ENCODE measurements around the gene ATXN1L. TPM values are rescaled to one million over a fixed set of nuclear protein-coding genes. Genes with fewer than 3 reads are reported as not detected.

ATXN1L gene
- total and polyA plus RNA-seq, 10 donors: 3.1 to 37.5 (median 28.0) TPM

DNA sequence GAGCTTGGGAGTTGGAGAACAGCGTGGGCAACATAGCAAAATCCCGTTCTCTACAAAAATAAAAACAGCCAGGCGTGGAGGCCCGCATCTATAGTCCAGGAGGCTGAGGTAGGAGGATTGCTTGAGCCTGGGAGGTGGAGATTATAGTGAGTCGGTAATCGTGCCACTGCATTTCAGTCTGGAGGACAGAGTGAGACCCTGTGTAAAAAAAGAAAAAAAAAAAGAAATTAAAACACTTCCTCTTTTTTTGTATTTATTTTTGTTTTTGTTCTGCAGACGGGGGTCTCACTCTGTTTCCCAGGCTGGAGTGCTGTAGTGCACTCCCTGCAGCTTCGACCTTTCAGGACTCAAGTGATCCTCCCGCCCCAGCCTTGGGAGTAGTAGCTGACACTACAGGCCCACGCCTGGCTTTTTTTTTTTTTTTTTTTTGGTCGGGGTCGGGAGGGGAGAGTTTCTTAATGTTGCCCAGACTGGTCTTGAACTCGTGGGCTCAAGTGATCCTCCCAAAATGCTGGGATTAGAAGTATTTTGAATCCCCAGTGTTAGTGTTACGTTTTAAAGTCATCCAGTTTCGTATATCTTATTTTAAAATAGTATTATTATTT is 51.1 kb downstream of the ATXN1L start:
- no peak for DNase-seq
- 31 to 40% (median 34%) methylated on average over 15 of the region's 15 CpGs for WGBS, 5 donors
- peak overlapping the region; percentile 64 to 95 (median 85) for H3K4me3 ChIP-seq
- H3K9me3 ChIP-seq: no peaks in the 10 kb centered on the region
- H3K27me3 ChIP-seq (replicated peaks in 1 of 7): no peaks in the 10 kb centered on the region
- TF ChIP-seq POLR2A (IDR thresholded peaks at IDR 0.05) (no peak), CTCF (IDR thresholded peaks at IDR 0.05 in 8 of 11, conservative IDR thresholded peaks at IDR 0.05 in 3 of 11) (no peak), POLR2AphosphoS5 (IDR thresholded peaks at IDR 0.05) (no peak)
- intact Hi-C loops (cut with DNase I; ENCODE audit: low total_unique reads): loop anchor here (5.0 to 10.0 kb wide), 2 partner anchors 90 to 198 kb away; partner anchors contain the start of genes AP1G1, DHX38 and TXNL4B
- peak overlapping the region in 5 of 8 donors; percentile 93 to 99 (median 97) for H3K27ac ChIP-seq
- peaks cover 38 to 67% (median 64%) of the 10 kb centered on the region in 6 donors for H3K4me1 ChIP-seq
- peaks cover 0 to 9% (median 0%) of the 10 kb centered on the region in 6 donors for H3K36me3 ChIP-seq

- no peak for DNase-seq
- Histone ChIP-seq H3K36me3 (peaks cover 0 to 14% (median 0%) of the 10 kb centered on the region in 6 donors), H3K4me3 (peak overlapping the region in 1 of 8 donors; percentile 5), H3K4me1 (peaks cover 38 to 82% (median 80%) of the 10 kb centered on the region in 6 donors), H3K9me3 (no peaks in the 10 kb centered on the region), H3K27ac (peak overlapping the region in 3 of 8 donors; percentile 20 to 66 (median 43)), H3K27me3 (replicated peaks in 1 of 7) (no peaks in the 10 kb centered on the region)
- no peak for TF ChIP-seq CTCF (IDR thresholded peaks at IDR 0.05 in 8 of 11, conservative IDR thresholded peaks at IDR 0.05 in 3 of 11)
- intact Hi-C loops (cut with DNase I; ENCODE audit: low total_unique reads): loop anchor here (5.0 to 10.0 kb wide), 2 partner anchors 92 to 196 kb away; partner anchors contain the start of genes AP1G1, DHX38 and TXNL4B
- 95 to 100% (median 97%) methylated on average over 4 of the region's 4 CpGs for WGBS, 5 donors
Observed at GRCh38 chr16:71899171-71899570, 53.4 kb downstream of the ATXN1L start.

DNA sequence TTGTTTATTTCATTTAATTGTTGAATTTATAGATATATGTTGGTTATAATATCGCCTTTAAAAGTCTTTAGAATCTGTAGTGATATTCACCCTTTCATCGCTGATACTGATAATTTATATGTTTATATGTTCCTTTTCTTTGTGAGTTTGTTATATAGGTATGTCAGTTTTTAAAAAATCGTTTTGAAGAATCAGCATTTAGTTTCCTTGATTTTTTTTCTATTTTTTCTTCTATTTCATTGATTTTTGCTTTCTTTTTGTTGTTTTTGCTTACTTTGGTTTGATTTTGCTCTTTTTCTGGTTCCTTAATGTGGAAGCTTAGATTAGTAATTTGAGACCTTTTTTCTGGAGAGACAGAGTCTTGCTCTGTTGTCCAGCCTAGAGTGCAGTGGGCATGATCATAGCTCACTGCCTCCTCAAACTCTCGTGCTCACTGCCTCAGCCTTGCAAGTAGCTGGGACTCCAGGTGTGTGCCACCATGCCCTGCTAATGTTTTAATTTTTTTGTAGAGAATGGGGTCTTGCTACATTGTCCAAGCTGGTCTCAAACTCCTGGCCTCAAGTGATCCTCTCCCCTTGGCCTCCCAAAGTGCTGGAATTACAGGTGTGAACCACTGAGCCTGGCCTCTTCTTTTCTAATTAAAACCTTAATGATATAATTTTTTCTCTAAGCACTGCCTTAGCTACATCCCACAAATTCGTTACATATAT is 57.0 kb downstream of the ATXN1L start:
- peaks cover 0 to 23% (median 0%) of the 10 kb centered on the region in 6 donors for H3K36me3 ChIP-seq
- no peak overlapping the region for H3K4me3 ChIP-seq
- TF ChIP-seq POLR2A (IDR thresholded peaks at IDR 0.05): no peak
- no peak for TF ChIP-seq POLR2AphosphoS5 (IDR thresholded peaks at IDR 0.05)
- no peak for TF ChIP-seq CTCF (IDR thresholded peaks at IDR 0.05 in 8 of 11, conservative IDR thresholded peaks at IDR 0.05 in 3 of 11)
- H3K27ac ChIP-seq: no peak overlapping the region
- no peaks in the 10 kb centered on the region for H3K9me3 ChIP-seq
- no peak for DNase-seq
- H3K4me1 ChIP-seq: peaks cover 24 to 100% (median 98%) of the 10 kb centered on the region in 6 donors
- intact Hi-C loops (cut with DNase I; ENCODE audit: low total_unique reads): no loop called here
- WGBS, 5 donors: 86 to 89% (median 87%) methylated on average over 5 of the region's 5 CpGs
- no peaks in the 10 kb centered on the region for H3K27me3 ChIP-seq (replicated peaks in 1 of 7)

GRCh38 chr16:71903608-71904007 is 57.8 kb downstream of the ATXN1L start:
- Histone ChIP-seq H3K36me3 (peaks cover 0 to 28% (median 0%) of the 10 kb centered on the region in 6 donors), H3K9me3 (no peaks in the 10 kb centered on the region), H3K4me1 (peaks cover 28 to 100% (median 98%) of the 10 kb centered on the region in 6 donors), H3K27ac (no peak overlapping the region), H3K4me3 (no peak overlapping the region), H3K27me3 (replicated peaks in 1 of 7) (no peaks in the 10 kb centered on the region)
- 73 to 87% (median 78%) methylated on average over 2 of the region's 2 CpGs for WGBS, 5 donors
- no peak for DNase-seq
- intact Hi-C loops (cut with DNase I; ENCODE audit: low total_unique reads): no loop called here
- TF ChIP-seq CTCF (IDR thresholded peaks at IDR 0.05 in 8 of 11, conservative IDR thresholded peaks at IDR 0.05 in 3 of 11): no peak
- no peak for TF ChIP-seq POLR2AphosphoS5 (IDR thresholded peaks at IDR 0.05)
- no peak for TF ChIP-seq POLR2A (IDR thresholded peaks at IDR 0.05)
